Activated T-helper 17 cell treated with anti-CD3 and anti-CD28 coated beads, Interleukin-2, amount 50 U/mL, for 72 hours (primary cell): Measurements from ENCODE around the gene APOBEC3B. TPM values are rescaled to one million over a fixed set of nuclear protein-coding genes. Genes with fewer than 3 reads are reported as not detected.
"Not testable (repeated sequence)": the region's sequence is repeated elsewhere in the genome, so short reads cannot be mapped to it uniquely, and the experiment has no call there.

ENCODE experiments used
- ATAC-seq: fragments of 150-1000 bp; cut with Tn5 transposase; replicated peaks from 2 replicates; pipeline ENCODE4 v1.10.0; 2021; ENCODE audit warnings: mild to moderate bottlenecking, moderate library complexity
- H3K27ac Mint-ChIP-seq: one replicate; pipeline ENCODE4 v1.8.0; 2022; ENCODE audit warnings: mixed read lengths
- H3K27me3 Mint-ChIP-seq: one replicate; pipeline ENCODE4 v1.8.0; 2022; ENCODE audit warnings: mixed read lengths
- H3K36me3 Mint-ChIP-seq: one replicate; pipeline ENCODE4 v1.8.0; 2022; ENCODE audit warnings: low read depth, mild to moderate bottlenecking, mixed read lengths
- H3K4me1 Mint-ChIP-seq: one replicate; pipeline ENCODE4 v1.8.0; 2022; ENCODE audit warnings: mixed read lengths
- H3K4me3 Mint-ChIP-seq: one replicate; pipeline ENCODE4 v1.8.0; 2022; ENCODE audit warnings: mild to moderate bottlenecking, mixed read lengths
- H3K9me3 Mint-ChIP-seq: one replicate; pipeline ENCODE4 v1.8.0; 2022; ENCODE audit warnings: mixed read lengths
- total RNA-seq, 2 donors: library from RNA; stranded (reverse); gene quantifications; one replicate each; pipeline ENCODE4 v1.2.3, GENCODE V29; 2022

Gene APOBEC3B
- total RNA-seq, 2 donors from 2014 or later, result 9.2 to 33.6 TPM

GRCh38 chr22:39013942-39014722 is 32.0 kb downstream of the APOBEC3B start, which contains the start of gene APOBEC3C:
APOBEC3C (plus strand) TSS chr22:39014257; CDS start chr22:39014363, 106 bp downstream.
- no peaks in the 10 kb centered on the region for H3K9me3 Mint-ChIP-seq
- peaks cover 20% of the 10 kb centered on the region for H3K4me1 Mint-ChIP-seq

GRCh38 chr22:39014723-39015121 is 32.6 kb downstream of the APOBEC3B start:
- peak; percentile 43 for ATAC-seq
- Mint-ChIP-seq H3K4me1 (peaks cover 20% of the 10 kb centered on the region), H3K27ac (peak overlapping the region; percentile 98), H3K36me3 (peaks cover 47% of the 10 kb centered on the region), H3K4me3 (peak overlapping the region; percentile 99)
- H3K27me3 Mint-ChIP-seq, H3K9me3 Mint-ChIP-seq: not testable (repeated sequence)

More at GRCh38 chr22:39013942-39014722, 32.0 kb downstream of the APOBEC3B start, which contains the start of gene APOBEC3C:
- Mint-ChIP-seq H3K27ac (peak within 1 kb of the TSS; percentile 98), H3K27me3 (no peaks in the 10 kb centered on the region), H3K4me3 (peak within 1 kb of the TSS; percentile 99), H3K36me3 (peaks cover 42% of the 10 kb centered on the region)
- ATAC-seq, result peak; percentile 98

GRCh38 chr22:39016592-39016991 is 34.4 kb downstream of the APOBEC3B start:
- H3K9me3 Mint-ChIP-seq, result no peaks in the 10 kb centered on the region
- peak overlapping the region; percentile 28 for H3K27ac Mint-ChIP-seq
- no peaks in the 10 kb centered on the region for H3K27me3 Mint-ChIP-seq
- peaks cover 20% of the 10 kb centered on the region for H3K4me1 Mint-ChIP-seq
- ATAC-seq, result no peak
- peak overlapping the region; percentile 44 for H3K4me3 Mint-ChIP-seq
- H3K36me3 Mint-ChIP-seq, result peaks cover 64% of the 10 kb centered on the region

GRCh38 chr22:39017596-39018365 is 35.6 kb downstream of the APOBEC3B start:
- H3K4me3 Mint-ChIP-seq, result no peak overlapping the region
- H3K27me3 Mint-ChIP-seq, result no peaks in the 10 kb centered on the region
- peak overlapping the region; percentile 63 for H3K27ac Mint-ChIP-seq
- no peak for ATAC-seq
- H3K9me3 Mint-ChIP-seq, result no peaks in the 10 kb centered on the region
- peaks cover 76% of the 10 kb centered on the region for H3K36me3 Mint-ChIP-seq
- H3K4me1 Mint-ChIP-seq, result peaks cover 20% of the 10 kb centered on the region

DNA sequence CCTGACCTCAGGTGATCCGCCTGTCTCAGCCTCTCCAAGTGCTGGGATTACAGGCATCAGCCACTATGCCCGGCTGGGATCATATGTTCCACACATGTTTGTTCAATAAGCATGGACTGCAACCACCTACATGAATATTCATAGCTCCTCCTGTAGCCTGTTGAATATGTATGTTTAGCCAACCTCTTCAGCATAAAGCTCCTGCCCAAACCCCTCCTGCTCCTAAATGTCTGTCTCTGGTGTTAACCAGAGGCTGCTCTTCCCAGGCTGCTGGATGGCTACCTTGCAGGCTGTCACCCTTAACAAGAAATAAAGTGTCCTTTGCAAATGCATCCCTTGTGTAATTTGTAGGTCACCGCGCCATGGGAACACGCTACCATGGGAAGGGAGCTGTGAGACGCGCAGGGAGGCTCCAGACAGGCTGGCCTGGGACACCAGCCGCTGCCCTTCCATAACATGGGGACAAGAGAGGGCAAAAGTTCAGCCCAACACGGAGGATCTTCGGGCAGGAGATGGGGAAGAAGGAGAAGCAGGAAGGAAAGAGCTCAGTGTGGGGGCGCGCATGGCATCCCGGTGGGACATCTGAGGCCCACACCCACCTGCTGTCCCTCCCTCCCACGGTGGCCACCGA is 38.0 kb downstream of the APOBEC3B start:
- H3K9me3 Mint-ChIP-seq, ATAC-seq, H3K27me3 Mint-ChIP-seq: not testable (repeated sequence)
- Mint-ChIP-seq H3K4me3 (peak overlapping the region; percentile 95), H3K36me3 (peaks cover 92% of the 10 kb centered on the region), H3K4me1 (peaks cover 22% of the 10 kb centered on the region), H3K27ac (peak overlapping the region; percentile 97)

DNA sequence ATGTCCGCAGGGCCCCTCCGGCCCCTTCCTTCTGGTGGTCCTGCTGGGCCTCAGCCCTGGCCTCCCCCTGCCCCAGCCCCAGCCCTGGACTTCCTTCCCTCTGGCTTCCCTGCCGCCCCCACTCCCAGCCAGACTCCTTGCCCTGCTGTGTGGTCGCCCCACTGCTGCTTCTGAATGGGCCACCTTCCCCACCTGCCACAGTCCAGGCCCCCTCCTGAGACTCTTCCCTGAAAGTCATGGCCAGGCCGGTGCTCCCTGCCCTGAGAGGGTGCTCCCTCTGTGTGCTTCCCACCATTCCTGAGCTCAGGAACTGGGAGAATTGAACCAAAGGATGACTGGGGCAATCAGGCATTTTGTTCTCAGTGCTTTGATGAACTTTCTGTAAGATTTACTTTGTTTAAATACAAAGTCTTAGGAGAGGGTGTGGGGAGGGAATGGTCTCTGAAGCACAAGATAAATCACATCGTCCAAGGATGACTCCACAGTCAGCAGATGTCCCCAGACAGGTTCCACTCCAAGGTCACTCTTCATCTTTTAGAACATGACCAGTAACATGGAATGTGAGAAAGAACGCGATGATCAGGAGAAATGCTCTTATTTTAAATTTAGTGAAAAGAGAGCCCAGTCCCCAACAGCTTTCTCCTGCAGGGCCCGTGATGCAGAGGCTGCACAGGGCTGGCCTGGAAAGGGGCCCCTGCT is 39.6 kb downstream of the APOBEC3B start:
- Mint-ChIP-seq H3K9me3 (no peaks in the 10 kb centered on the region), H3K36me3 (peaks cover 96% of the 10 kb centered on the region), H3K4me3 (peak overlapping the region; percentile 95), H3K27me3 (no peaks in the 10 kb centered on the region), H3K27ac (peak overlapping the region; percentile 97), H3K4me1 (peaks cover 30% of the 10 kb centered on the region)
- ATAC-seq, result peak; percentile 5

GRCh38 chr22:39024519-39025308 is 42.6 kb downstream of the APOBEC3B start:
- H3K27ac Mint-ChIP-seq, result peak overlapping the region; percentile 75
- H3K27me3 Mint-ChIP-seq, result no peaks in the 10 kb centered on the region
- peaks cover 78% of the 10 kb centered on the region for H3K36me3 Mint-ChIP-seq
- peaks cover 22% of the 10 kb centered on the region for H3K4me1 Mint-ChIP-seq
- peak overlapping the region; percentile 95 for H3K4me3 Mint-ChIP-seq
- ATAC-seq, result no peak
- H3K9me3 Mint-ChIP-seq, result no peaks in the 10 kb centered on the region

- H3K36me3 Mint-ChIP-seq, result peaks cover 74% of the 10 kb centered on the region
- H3K27ac Mint-ChIP-seq, result peak overlapping the region; percentile 52
Measured at GRCh38 chr22:39026509-39027150, 44.5 kb downstream of the APOBEC3B start.

GRCh38 chr22:39027717-39028116 is 45.6 kb downstream of the APOBEC3B start:
- Mint-ChIP-seq H3K27me3 (no peaks in the 10 kb centered on the region), H3K27ac (peak overlapping the region; percentile 76), H3K4me3 (peak overlapping the region; percentile 9), H3K9me3 (no peaks in the 10 kb centered on the region), H3K36me3 (peaks cover 74% of the 10 kb centered on the region), H3K4me1 (peaks cover 17% of the 10 kb centered on the region)
- ATAC-seq, result no peak

More at GRCh38 chr22:39026509-39027150, 44.5 kb downstream of the APOBEC3B start:
- peaks cover 22% of the 10 kb centered on the region for H3K4me1 Mint-ChIP-seq
- no peak overlapping the region for H3K4me3 Mint-ChIP-seq
- no peaks in the 10 kb centered on the region for H3K9me3 Mint-ChIP-seq
- ATAC-seq, result no peak
- no peaks in the 10 kb centered on the region for H3K27me3 Mint-ChIP-seq

- H3K4me1 Mint-ChIP-seq, result peaks cover 17% of the 10 kb centered on the region
- H3K4me3 Mint-ChIP-seq, result no peak overlapping the region
- peak overlapping the region; percentile 76 for H3K27ac Mint-ChIP-seq
- H3K36me3 Mint-ChIP-seq, result peaks cover 74% of the 10 kb centered on the region
- no peak for ATAC-seq
- H3K27me3 Mint-ChIP-seq, result no peaks in the 10 kb centered on the region
- H3K9me3 Mint-ChIP-seq, result no peaks in the 10 kb centered on the region
Measured at GRCh38 chr22:39028281-39028680, 46.1 kb downstream of the APOBEC3B start.

DNA sequence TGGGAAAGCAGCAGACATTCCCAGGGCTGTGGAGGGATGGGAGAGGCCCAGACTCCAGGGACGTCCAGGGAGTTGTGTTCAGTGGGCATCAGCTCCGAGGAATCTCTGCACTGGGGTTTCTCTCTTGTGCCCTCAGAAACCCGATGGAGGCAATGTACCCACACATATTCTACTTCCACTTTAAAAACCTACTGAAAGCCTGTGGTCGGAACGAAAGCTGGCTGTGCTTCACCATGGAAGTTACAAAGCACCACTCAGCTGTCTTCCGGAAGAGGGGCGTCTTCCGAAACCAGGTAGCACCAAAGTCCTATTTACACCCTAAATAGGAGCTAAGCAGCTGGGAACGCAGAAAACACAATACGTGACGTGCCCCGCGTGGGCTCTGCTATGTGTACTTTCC is 47.1 kb downstream of the APOBEC3B start:
- H3K27ac Mint-ChIP-seq, result no peak overlapping the region
- H3K27me3 Mint-ChIP-seq, result no peaks in the 10 kb centered on the region
- ATAC-seq, result no peak
- no peaks in the 10 kb centered on the region for H3K9me3 Mint-ChIP-seq
- H3K36me3 Mint-ChIP-seq, result peaks cover 65% of the 10 kb centered on the region
- no peak overlapping the region for H3K4me3 Mint-ChIP-seq
- peaks cover 17% of the 10 kb centered on the region for H3K4me1 Mint-ChIP-seq

GRCh38 chr22:39030705-39031104 is 48.6 kb downstream of the APOBEC3B start:
- Mint-ChIP-seq H3K36me3 (peaks cover 50% of the 10 kb centered on the region), H3K9me3 (no peaks in the 10 kb centered on the region), H3K4me3 (no peak overlapping the region), H3K27me3 (no peaks in the 10 kb centered on the region), H3K4me1 (peaks cover 6% of the 10 kb centered on the region), H3K27ac (no peak overlapping the region)
- no peak for ATAC-seq
